GM10248 (cell line): ENCODE measurements around the gene ITGA1.
"Not testable (repeated sequence)": the region's sequence is repeated elsewhere in the genome, so short reads cannot be mapped to it uniquely, and the experiment has no call there.

ENCODE experiments used
- CTCF ChIA-PET: fragments of 300-600 bp; sonication (Branson Sonifier 250); formaldehyde crosslinking; extraction: SDS; loops from one replicate; lab custom pipeline; 2021; ENCODE audit warnings: antibody characterized with exemption; lab: Yijun Ruan, JAX
- POLR2A ChIA-PET: fragments of 350-650 bp; sonication (Branson Sonifier 250); formaldehyde crosslinking; extraction: SDS; loops from one replicate; lab custom pipeline; 2020; ENCODE audit warnings: antibody characterized with exemption; lab: Yijun Ruan, JAX
- DNase-seq: peaks from one replicate; pipeline ENCODE4 v3.0.0; 2012; ENCODE audit errors: extremely low spot score
- TF ChIP-seq, protein P1 (sequence below): IDR thresholded peaks from 2 replicates; pipeline ENCODE4 v1.5.1; 2012; ENCODE audit warnings: mild to moderate bottlenecking, low read depth; ENCODE audit errors: extremely low read depth, missing control alignments, control extremely low read depth

Gene ITGA1

GRCh38 chr5:52811067-52811749, 23.5 kb downstream of the ITGA1 start:
- no peak for DNase-seq
- CTCF ChIA-PET, result interaction anchor here (0.9 to 1.6 kb wide), 4 partner anchors 10 to 36 kb away, joined by 3 to 4 read pairs (median 3); partner anchors contain the start of genes ITGA1 and PELO
- TF ChIP-seq, protein P1, sequence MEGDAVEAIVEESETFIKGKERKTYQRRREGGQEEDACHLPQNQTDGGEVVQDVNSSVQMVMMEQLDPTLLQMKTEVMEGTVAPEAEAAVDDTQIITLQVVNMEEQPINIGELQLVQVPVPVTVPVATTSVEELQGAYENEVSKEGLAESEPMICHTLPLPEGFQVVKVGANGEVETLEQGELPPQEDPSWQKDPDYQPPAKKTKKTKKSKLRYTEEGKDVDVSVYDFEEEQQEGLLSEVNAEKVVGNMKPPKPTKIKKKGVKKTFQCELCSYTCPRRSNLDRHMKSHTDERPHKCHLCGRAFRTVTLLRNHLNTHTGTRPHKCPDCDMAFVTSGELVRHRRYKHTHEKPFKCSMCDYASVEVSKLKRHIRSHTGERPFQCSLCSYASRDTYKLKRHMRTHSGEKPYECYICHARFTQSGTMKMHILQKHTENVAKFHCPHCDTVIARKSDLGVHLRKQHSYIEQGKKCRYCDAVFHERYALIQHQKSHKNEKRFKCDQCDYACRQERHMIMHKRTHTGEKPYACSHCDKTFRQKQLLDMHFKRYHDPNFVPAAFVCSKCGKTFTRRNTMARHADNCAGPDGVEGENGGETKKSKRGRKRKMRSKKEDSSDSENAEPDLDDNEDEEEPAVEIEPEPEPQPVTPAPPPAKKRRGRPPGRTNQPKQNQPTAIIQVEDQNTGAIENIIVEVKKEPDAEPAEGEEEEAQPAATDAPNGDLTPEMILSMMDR, result no peak
- POLR2A ChIA-PET, result no interaction called here

- no peak for DNase-seq
- TF ChIP-seq, protein P1, result no peak
- ChIA-PET POLR2A (no interaction called here), CTCF (interaction anchor here (0.7 kb wide), 1 partner anchor 13 kb away, joined by 4 read pairs; no protein-coding TSS in a partner anchor)
Measured at GRCh38 chr5:52814352-52815148, 26.8 kb downstream of the ITGA1 start.

DNA sequence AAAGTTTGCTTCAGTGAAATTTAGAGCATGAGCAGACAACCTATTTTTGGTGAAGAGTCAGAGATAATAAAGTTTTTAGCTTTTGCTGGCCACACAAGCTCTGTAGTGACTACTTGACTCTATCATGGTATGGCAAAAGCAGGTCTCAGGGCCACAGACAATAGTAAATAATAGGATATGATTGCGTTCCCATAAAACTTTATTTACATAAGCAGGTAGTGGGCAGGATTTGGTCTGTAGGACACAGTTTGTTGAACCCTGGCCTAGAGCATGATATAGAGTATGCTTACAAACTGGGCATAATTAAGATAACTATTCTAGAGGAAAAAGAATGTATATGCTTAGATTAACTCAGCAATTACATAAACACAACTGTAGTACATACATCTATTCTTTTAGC, 30.1 kb downstream of the ITGA1 start:
- TF ChIP-seq, protein P1, result no peak

DNA sequence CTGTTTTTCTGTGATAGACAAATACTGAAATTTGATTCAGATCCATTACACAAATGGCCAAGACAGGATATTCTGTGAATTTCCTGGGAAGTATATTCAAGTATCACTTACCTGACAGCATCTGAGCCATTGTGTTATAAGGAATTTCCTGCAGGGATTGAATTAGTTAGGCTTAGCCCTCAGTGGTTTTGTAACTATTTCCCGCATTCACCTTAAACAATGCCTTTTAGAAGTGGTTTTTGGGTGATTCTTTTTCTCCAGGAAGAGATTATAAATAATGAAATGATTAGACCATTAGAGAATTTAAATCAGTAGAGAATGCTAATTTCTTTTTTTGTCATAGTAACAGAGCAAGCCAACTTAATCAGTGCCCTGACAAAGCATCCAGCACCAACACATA, 30.6 kb downstream of the ITGA1 start:
- ChIA-PET POLR2A (no interaction called here), CTCF (no interaction called here)
- no peak for DNase-seq
- TF ChIP-seq, protein P1, result no peak

More for the DNA sequence above, 30.1 kb downstream of the ITGA1 start:
- ChIA-PET CTCF (no interaction called here), POLR2A (no interaction called here)
- no peak for DNase-seq

GRCh38 chr5:52818807-52819206, 31.1 kb downstream of the ITGA1 start:
- CTCF ChIA-PET, POLR2A ChIA-PET: not testable (repeated sequence)

GRCh38 chr5:52821901-52822300, 34.2 kb downstream of the ITGA1 start:
- DNase-seq, result no peak
- ChIA-PET POLR2A (no interaction called here), CTCF (interaction anchor here (1.1 to 1.7 kb wide), 3 partner anchors 10 to 31 kb away, joined by 3 to 4 read pairs (median 3); no protein-coding TSS in a partner anchor)
- TF ChIP-seq, protein P1, result no peak

More at GRCh38 chr5:52818807-52819206, 31.1 kb downstream of the ITGA1 start:
- not testable (repeated sequence) for DNase-seq
